GM21825 (cell line): ENCODE data around the gene DCC.

Experiments used
- ATAC-seq: cut with Tn5 transposase; IDR thresholded peaks from one replicate; pipeline ENCODE4 v1.9.1; 2021; ENCODE audit warnings: mild to moderate bottlenecking, moderate library complexity; ENCODE audit not compliant: unreplicated experiment

Gene DCC

DNA sequence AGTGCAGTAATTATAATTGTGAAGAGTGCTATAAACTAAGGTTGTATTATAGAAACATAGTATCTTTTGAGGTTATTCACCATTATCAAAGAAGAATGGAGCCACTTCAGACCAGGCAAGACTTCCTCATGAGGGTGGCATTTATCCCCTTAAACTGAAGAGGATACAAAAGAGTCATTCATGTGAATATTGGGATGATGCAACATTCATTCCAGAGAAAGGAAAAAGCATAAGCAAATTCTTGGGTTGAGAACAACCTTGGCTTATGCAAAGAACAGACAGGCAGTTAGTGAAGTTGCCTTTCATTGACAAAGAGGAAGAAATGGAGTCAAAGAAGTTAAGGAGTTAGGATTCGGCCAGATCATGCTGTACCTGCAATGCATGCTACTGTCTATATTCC lies 1201.9 kb downstream of the DCC start:
- ATAC-seq = no peak

DNA sequence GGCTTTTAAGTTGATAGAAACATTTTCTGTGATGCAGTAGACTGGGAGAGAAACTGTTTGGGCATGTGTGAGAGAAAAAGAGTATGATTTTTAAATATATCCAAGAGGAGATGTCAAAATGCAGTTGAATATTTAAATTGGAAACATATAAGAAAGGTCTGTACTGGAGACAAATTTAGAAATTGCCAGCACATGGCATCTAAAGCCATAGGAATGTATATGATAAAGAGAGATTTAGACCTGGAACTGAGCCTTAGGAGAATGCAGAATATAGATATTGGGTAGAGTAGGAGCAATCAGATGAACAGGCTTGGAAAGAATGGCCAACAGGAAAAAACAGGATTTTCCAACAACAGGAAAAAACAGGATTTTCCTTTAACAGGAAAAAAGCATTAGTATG lies 1203.7 kb downstream of the DCC start:
- no peak for ATAC-seq

DNA sequence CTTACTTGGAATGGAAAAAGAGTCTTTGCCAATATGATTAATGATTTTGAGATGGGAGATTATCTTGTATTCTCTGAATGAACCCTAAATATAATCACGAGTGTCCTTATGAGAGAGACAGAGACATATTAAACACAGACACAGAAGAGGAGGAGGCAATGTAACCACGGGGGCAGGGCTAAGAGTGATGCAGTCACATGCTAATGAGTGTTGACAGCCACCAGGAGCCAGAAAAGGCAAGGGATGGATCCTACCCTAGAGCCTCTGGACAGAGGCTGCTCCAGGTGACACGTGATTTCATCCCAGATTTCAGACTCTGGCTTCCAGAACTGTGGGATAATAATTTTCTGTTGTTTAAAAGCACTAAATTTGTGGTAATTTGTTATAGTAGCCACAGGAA lies 1204.9 kb downstream of the DCC start:
- ATAC-seq = no peak

DNA sequence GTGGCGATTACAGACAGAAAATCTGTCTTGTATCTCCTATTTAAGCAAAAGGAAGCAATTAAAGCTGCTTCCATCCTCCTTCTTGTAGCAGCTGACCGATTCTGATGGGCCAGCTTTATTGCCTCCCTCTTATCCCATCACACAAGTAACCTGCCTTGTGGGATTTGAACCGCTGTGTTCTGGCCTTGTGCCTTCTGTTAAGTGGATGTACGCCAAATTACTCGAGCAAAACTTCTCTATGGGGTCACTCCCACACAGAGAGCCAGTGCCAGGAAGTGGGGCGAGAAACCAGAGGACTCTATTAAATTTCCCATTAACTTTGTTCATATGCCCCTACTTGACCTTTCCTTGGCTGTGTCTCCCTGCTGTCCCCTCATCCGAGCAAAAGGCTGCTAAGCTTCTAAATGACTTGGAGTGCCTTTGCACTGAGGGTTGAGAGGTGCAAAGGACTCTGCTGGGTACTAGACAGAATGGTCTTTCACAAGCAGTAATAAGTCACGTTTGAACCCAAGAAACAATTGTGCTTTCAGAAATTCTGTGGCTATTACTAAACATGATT lies 1212.0 kb downstream of the DCC start:
- no peak for ATAC-seq

- no peak for ATAC-seq
Observed at GRCh38 chr18:53553030-53553429, 1213.0 kb downstream of the DCC start.

GRCh38 chr18:53556450-53556849 lies 1216.5 kb downstream of the DCC start:
- ATAC-seq = no peak

DNA sequence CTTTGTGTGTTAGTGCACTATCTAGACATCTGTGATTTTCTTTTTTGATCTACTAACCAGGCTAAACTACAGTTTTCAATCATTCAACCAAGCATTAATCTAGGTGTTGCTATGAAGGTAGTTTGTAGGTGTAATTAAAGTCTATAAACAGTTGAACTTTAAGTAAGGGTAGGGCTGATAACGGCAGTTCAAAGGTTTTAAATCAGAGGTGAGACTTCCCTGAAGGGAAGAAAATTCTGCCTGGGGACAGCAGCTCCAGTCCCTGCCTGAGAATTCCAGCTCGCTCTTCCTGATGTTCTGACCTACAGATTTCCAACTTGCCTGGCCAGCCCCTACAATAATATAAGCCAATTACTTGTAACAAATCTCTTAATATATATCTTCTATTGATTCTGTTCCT lies 1220.5 kb downstream of the DCC start:
- no peak for ATAC-seq

GRCh38 chr18:53566626-53567025 lies 1226.6 kb downstream of the DCC start:
- no peak for ATAC-seq

DNA sequence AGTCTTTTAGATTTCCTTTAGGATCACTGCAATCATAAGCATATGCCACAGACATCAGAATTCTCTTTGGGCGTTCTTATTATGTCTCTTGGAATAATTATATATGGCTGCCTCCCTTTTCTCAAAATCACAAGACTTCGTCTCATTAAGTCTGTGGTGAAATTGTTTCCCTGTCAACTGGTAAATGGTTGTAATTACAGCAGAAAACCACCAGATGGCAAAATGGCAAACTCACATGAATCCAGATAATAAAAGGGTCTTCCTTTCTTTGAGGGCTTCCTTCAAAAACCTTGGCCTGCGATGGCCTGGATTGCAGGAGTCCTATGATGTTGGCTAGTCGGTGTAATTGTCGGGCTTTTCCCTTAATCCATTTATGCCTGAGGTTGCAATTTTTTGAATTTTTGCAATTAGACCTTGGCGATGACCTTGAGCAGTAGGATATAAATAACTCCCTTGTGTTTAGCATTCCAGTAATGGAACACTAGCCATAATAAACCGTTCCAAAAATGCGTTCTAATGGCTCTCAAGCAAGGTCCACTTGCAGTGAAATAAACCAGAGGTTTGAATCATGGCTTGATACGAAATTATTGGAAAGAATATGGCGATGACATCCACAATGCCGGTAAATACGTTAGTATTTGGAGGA lies 1228.1 kb downstream of the DCC start:
- no peak for ATAC-seq
